Naive thymus-derived CD4-positive, alpha-beta T cell (primary cell): ENCODE measurements around the gene KRT79. TPM values are rescaled to one million over a fixed set of nuclear protein-coding genes. Genes with fewer than 3 reads are reported as not detected.

ENCODE experiments used
- ATAC-seq: fragments of 150-1000 bp; cut with Tn5 transposase; 2 replicates; pipeline ENCODE4 v1.10.0; 2021; ENCODE audit warnings: mild to moderate bottlenecking, moderate library complexity
- CTCF ChIA-PET: fragments of 350-600 bp; sonication (Branson Sonifier 250); formaldehyde crosslinking; loops from one replicate; lab custom pipeline; 2021; ENCODE audit warnings: antibody characterized with exemption; lab: Charles Lee
- POLR2A ChIA-PET: fragments of 350-600 bp; sonication (Branson Sonifier 250); formaldehyde crosslinking; loops from one replicate; lab custom pipeline; 2021; ENCODE audit warnings: antibody characterized with exemption, inconsistent platforms; lab: Charles Lee
- DNase-seq, 9 donors: peaks; one replicate each; pipeline versions ENCODE4 v3.0.0 to v3.0.0-alpha.2; 2020 to 2022; ENCODE audit warnings: mixed read lengths in 1 of 9
- H3K27ac ChIP-seq: one replicate; pipeline ENCODE4 v1.7.0; 2013; ENCODE audit warnings: mild to moderate bottlenecking, low read depth, low read length, moderate library complexity
- H3K27me3 ChIP-seq, 2 donors: one replicate each; pipeline ENCODE4 v1.7.0; 2013; ENCODE audit warnings: low read length in 2 of 2, mild to moderate bottlenecking in 2 of 2, moderate library complexity in 2 of 2; ENCODE audit not compliant: control insufficient read depth in 2 of 2, insufficient read depth in 2 of 2
- H3K36me3 ChIP-seq, 3 experiments: 1 replicate in 2 of 3; 2 replicates in 1 of 3; pipeline ENCODE4 v1.7.0; 2013; ENCODE audit warnings: low read length in 3 of 3, mild to moderate bottlenecking in 3 of 3, moderate library complexity in 1 of 3; ENCODE audit not compliant: insufficient read depth in 3 of 3, control insufficient read depth in 2 of 3
- H3K4me1 ChIP-seq, 2 donors: one replicate each; pipeline ENCODE4 v1.7.0; 2013; ENCODE audit warnings: low read length in 2 of 2, mild to moderate bottlenecking in 2 of 2, moderate library complexity in 1 of 2; ENCODE audit not compliant: control insufficient read depth in 2 of 2, insufficient read depth in 2 of 2
- H3K4me3 ChIP-seq: 2 replicates; pipeline ENCODE4 v1.7.0; 2013; ENCODE audit warnings: mild to moderate bottlenecking, low read length
- H3K9me3 ChIP-seq, 3 experiments: 1 replicate in 2 of 3; 2 replicates in 1 of 3; pipeline ENCODE4 v1.7.0; 2013; ENCODE audit warnings: low read length in 3 of 3; ENCODE audit not compliant: control insufficient read depth in 2 of 3
- H3K27ac Mint-ChIP-seq, 9 donors: one replicate each; pipeline ENCODE4 v1.8.0; 2020 to 2022; ENCODE audit warnings: mixed read lengths in 9 of 9, mild to moderate bottlenecking in 8 of 9, moderate library complexity in 5 of 9, inconsistent platforms in 2 of 9
- H3K27me3 Mint-ChIP-seq, 5 donors: one replicate each; pipeline ENCODE4 v1.8.0; 2021 to 2022; ENCODE audit warnings: mixed read lengths in 5 of 5, mild to moderate bottlenecking in 1 of 5
- H3K36me3 Mint-ChIP-seq, 5 donors: one replicate each; pipeline ENCODE4 v1.8.0; 2020 to 2022; ENCODE audit warnings: mixed read lengths in 5 of 5, mild to moderate bottlenecking in 3 of 5, inconsistent platforms in 1 of 5
- H3K4me1 Mint-ChIP-seq, 7 donors: one replicate each; pipeline ENCODE4 v1.8.0; 2020 to 2022; ENCODE audit warnings: mixed read lengths in 7 of 7, mild to moderate bottlenecking in 3 of 7, inconsistent platforms in 1 of 7
- H3K4me3 Mint-ChIP-seq, 10 donors: one replicate each; pipeline ENCODE4 v1.8.0; 2020 to 2022; ENCODE audit warnings: mild to moderate bottlenecking in 10 of 10, mixed read lengths in 10 of 10, moderate library complexity in 6 of 10, inconsistent platforms in 2 of 10
- H3K9me3 Mint-ChIP-seq, 11 donors: one replicate each; pipeline ENCODE4 v1.8.0; 2020 to 2022; ENCODE audit warnings: mixed read lengths in 11 of 11, mild to moderate bottlenecking in 4 of 11, inconsistent platforms in 1 of 11, moderate library complexity in 1 of 11
- intact Hi-C, 2 donors: fragments of 100-400 bp; cut with micrococcal nuclease; formaldehyde crosslinking; loops; one replicate each; pipeline ENCODE4 v1.15.1; 2023
- polyA plus RNA-seq, 2 donors: library from polyadenylated mRNA; unstranded; fragments of 300-500 nt; fragmentation: Illumina TruSeq; gene quantifications; one replicate each; pipeline ENCODE4 v1.2.3, GENCODE V29; 2021
- total RNA-seq, 6 experiments: library from RNA in 5 of 6; stranded (reverse) in 5 of 6; gene quantifications; 1 replicate in 5 of 6; 2 replicates in 1 of 6; pipeline ENCODE4 v1.2.3 and lab custom pipeline; 2021 to 2026

The KRT79 gene
- total and polyA plus RNA-seq, 7 experiments from 2014 or later = not detected

DNA sequence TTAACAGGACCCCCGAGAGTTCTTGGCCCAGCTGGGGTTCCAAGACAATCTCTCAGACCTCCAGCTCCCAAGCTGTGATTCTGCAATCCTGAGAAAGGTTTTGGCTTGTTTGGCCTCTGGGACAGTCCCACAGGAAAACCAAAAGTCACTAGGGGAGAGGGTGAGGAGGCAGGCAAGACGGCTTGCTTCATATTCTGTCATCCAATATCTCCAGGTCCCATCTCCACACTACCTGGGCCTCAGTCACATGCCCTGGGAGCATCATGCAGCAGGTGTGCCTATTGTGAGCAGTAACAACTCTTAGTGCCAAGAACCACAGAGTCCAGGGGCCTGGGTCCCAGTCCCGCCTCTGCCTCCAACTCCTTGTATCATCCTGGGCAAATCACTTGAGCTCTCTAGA lies 1.7 kb downstream of the KRT79 start:
- Mint-ChIP-seq H3K27me3 (no peaks in the 10 kb centered on the region), H3K9me3 (peaks cover 0 to 4% (median 0%) of the 10 kb centered on the region in 11 donors), H3K36me3 (no peaks in the 10 kb centered on the region), H3K27ac (no peak overlapping the region), H3K4me3 (no peak overlapping the region), H3K4me1 (peaks cover 17 to 37% (median 29%) of the 10 kb centered on the region in 7 donors)
- ChIA-PET CTCF (no interaction called here), POLR2A (interaction anchor here (0.8 to 1.2 kb wide), 2 partner anchors 24 to 946 kb away, joined by 3 read pairs; no protein-coding TSS in a partner anchor)
- H3K27me3 ChIP-seq = no peaks in the 10 kb centered on the region
- no peak overlapping the region for H3K4me3 ChIP-seq
- H3K36me3 ChIP-seq = no peaks in the 10 kb centered on the region
- intact Hi-C loops = no loop called here
- no peak overlapping the region for H3K27ac ChIP-seq
- no peak for ATAC-seq
- no peaks in the 10 kb centered on the region for H3K4me1 ChIP-seq
- H3K9me3 ChIP-seq = no peaks in the 10 kb centered on the region
- no peak for DNase-seq

- H3K36me3 ChIP-seq = no peaks in the 10 kb centered on the region
- H3K4me3 Mint-ChIP-seq = no peak overlapping the region
- no peaks in the 10 kb centered on the region for H3K9me3 ChIP-seq
- no peaks in the 10 kb centered on the region for H3K27me3 ChIP-seq
- intact Hi-C loops = no loop called here
- peaks cover 0 to 4% (median 0%) of the 10 kb centered on the region in 11 donors for H3K9me3 Mint-ChIP-seq
- ChIA-PET CTCF (interaction anchor here (0.9 to 1.0 kb wide), 3 partner anchors 50 to 246 kb away, joined by 3 to 5 read pairs (median 3); no protein-coding TSS in a partner anchor), POLR2A (no interaction called here)
- no peak overlapping the region for H3K4me3 ChIP-seq
- H3K4me1 ChIP-seq = no peaks in the 10 kb centered on the region
- H3K27ac Mint-ChIP-seq = peak overlapping the region in 2 of 9 donors; percentile 7 to 23
- ATAC-seq (no peak), DNase-seq (no peak)
- no peaks in the 10 kb centered on the region for H3K27me3 Mint-ChIP-seq
- no peak overlapping the region for H3K27ac ChIP-seq
- peaks cover 8 to 27% (median 18%) of the 10 kb centered on the region in 7 donors for H3K4me1 Mint-ChIP-seq
- H3K36me3 Mint-ChIP-seq = no peaks in the 10 kb centered on the region
Measured at GRCh38 chr12:52831251-52831650, 2.9 kb downstream of the KRT79 start.

- peaks cover 1 to 16% (median 12%) of the 10 kb centered on the region in 7 donors for H3K4me1 Mint-ChIP-seq
Measured at GRCh38 chr12:52829986-52830770, 3.9 kb downstream of the KRT79 start.

DNA sequence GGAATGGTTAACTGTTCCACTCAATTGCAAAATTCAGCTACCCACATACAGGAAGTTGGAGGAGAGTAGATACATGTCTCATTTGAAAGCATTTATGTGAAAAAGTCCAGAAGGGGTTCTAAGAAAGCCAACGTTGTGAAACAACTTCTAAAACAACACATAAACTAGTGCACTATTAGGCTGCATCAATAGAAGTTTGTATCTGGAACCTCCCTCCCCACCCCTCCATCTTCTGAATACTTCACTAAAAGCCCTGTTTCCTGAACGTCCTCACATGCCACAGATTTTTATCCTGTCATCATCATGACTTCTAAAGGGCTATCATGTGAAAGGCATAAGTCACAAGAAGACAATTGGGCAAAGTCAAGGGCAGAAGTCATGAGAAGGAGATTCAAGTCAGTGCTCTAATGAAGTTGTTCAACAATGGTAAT lies 5.5 kb downstream of the KRT79 start:
- DNase-seq (no peak), ATAC-seq (no peak)
- ChIA-PET CTCF (interaction anchor here (0.8 to 2.0 kb wide), 2 partner anchors 10 to 243 kb away, joined by 3 to 10 read pairs; no protein-coding TSS in a partner anchor), POLR2A (no interaction called here)
- Mint-ChIP-seq H3K9me3 (peaks cover 0 to 4% (median 0%) of the 10 kb centered on the region in 11 donors), H3K4me3 (no peak overlapping the region), H3K27ac (peak overlapping the region in 3 of 9 donors; percentile 0 to 40 (median 3)), H3K4me1 (peaks cover 1 to 15% (median 12%) of the 10 kb centered on the region in 7 donors), H3K27me3 (no peaks in the 10 kb centered on the region), H3K36me3 (no peaks in the 10 kb centered on the region)
- intact Hi-C loops = no loop called here
- Histone ChIP-seq H3K4me1 (no peaks in the 10 kb centered on the region), H3K9me3 (no peaks in the 10 kb centered on the region), H3K4me3 (no peak overlapping the region), H3K36me3 (no peaks in the 10 kb centered on the region), H3K27ac (no peak overlapping the region), H3K27me3 (no peaks in the 10 kb centered on the region)

More at GRCh38 chr12:52829986-52830770, 3.9 kb downstream of the KRT79 start:
- Mint-ChIP-seq H3K36me3 (no peaks in the 10 kb centered on the region), H3K9me3 (peaks cover 0 to 4% (median 0%) of the 10 kb centered on the region in 11 donors), H3K4me3 (no peak overlapping the region), H3K27me3 (no peaks in the 10 kb centered on the region), H3K27ac (peak overlapping the region in 2 of 9 donors; percentile 44 to 46)
- ChIA-PET CTCF (interaction anchor here (1.0 to 2.0 kb wide), 3 partner anchors 41 to 245 kb away, joined by 3 to 10 read pairs (median 3); no protein-coding TSS in a partner anchor), POLR2A (no interaction called here)
- H3K4me3 ChIP-seq = no peak overlapping the region
- intact Hi-C loops = no loop called here
- DNase-seq (no peak), ATAC-seq (no peak)
- H3K27me3 ChIP-seq = no peaks in the 10 kb centered on the region
- H3K4me1 ChIP-seq = no peaks in the 10 kb centered on the region
- no peak overlapping the region for H3K27ac ChIP-seq
- no peaks in the 10 kb centered on the region for H3K36me3 ChIP-seq
- no peaks in the 10 kb centered on the region for H3K9me3 ChIP-seq

GRCh38 chr12:52828156-52828555 lies 6.0 kb downstream of the KRT79 start:
- no peak overlapping the region for H3K27ac ChIP-seq
- Mint-ChIP-seq H3K4me3 (no peak overlapping the region), H3K9me3 (peaks cover 0 to 4% (median 0%) of the 10 kb centered on the region in 11 donors), H3K4me1 (peaks cover 1 to 15% (median 12%) of the 10 kb centered on the region in 7 donors), H3K27ac (peak overlapping the region in 2 of 9 donors; percentile 0 to 40), H3K36me3 (no peaks in the 10 kb centered on the region), H3K27me3 (no peaks in the 10 kb centered on the region)
- DNase-seq (no peak), ATAC-seq (no peak)
- H3K9me3 ChIP-seq = no peaks in the 10 kb centered on the region
- ChIA-PET POLR2A (no interaction called here), CTCF (interaction anchor here (0.8 to 2.0 kb wide), 2 partner anchors 10 to 242 kb away, joined by 3 to 10 read pairs; no protein-coding TSS in a partner anchor)
- H3K27me3 ChIP-seq = no peaks in the 10 kb centered on the region
- intact Hi-C loops = no loop called here
- no peaks in the 10 kb centered on the region for H3K4me1 ChIP-seq
- no peak overlapping the region for H3K4me3 ChIP-seq
- no peaks in the 10 kb centered on the region for H3K36me3 ChIP-seq

- POLR2A ChIA-PET = no interaction called here
- CTCF ChIA-PET = interaction anchor here (0.8 kb wide), 1 partner anchor 11 kb away, joined by 3 read pairs; no protein-coding TSS in a partner anchor
- intact Hi-C loops = no loop called here
Measured at GRCh38 chr12:52827499-52828090, 6.5 kb downstream of the KRT79 start.

More at GRCh38 chr12:52827499-52828090, 6.5 kb downstream of the KRT79 start:
- no peak for DNase-seq
- peaks cover 0 to 4% (median 0%) of the 10 kb centered on the region in 11 donors for H3K9me3 Mint-ChIP-seq
- H3K27ac Mint-ChIP-seq = no peak overlapping the region
- no peak overlapping the region for H3K4me3 Mint-ChIP-seq
- H3K9me3 ChIP-seq = no peaks in the 10 kb centered on the region
- H3K36me3 ChIP-seq = no peaks in the 10 kb centered on the region
- no peak for ATAC-seq
- no peaks in the 10 kb centered on the region for H3K27me3 Mint-ChIP-seq
- no peak overlapping the region for H3K27ac ChIP-seq
- H3K4me1 ChIP-seq = no peaks in the 10 kb centered on the region
- H3K36me3 Mint-ChIP-seq = no peaks in the 10 kb centered on the region
- H3K4me3 ChIP-seq = no peak overlapping the region
- H3K27me3 ChIP-seq = no peaks in the 10 kb centered on the region
- H3K4me1 Mint-ChIP-seq = peaks cover 1 to 15% (median 12%) of the 10 kb centered on the region in 7 donors
